Ovary (tissue), 3 donors: ENCODE measurements around the gene ATP6V1B1.

ENCODE experiments used
- CTCF ChIP-seq, 3 donors: fragments of 450-650 bp in 2 of 3; fragments of 200-600 bp in 1 of 3; IDR thresholded peaks; one replicate each; pipeline versions ENCODE4 v1.5.1 to v1.8.0; 2016 to 2022; ENCODE audit warnings: antibody characterized with exemption in 3 of 3, mild to moderate bottlenecking in 1 of 3
- POLR2A ChIP-seq: fragments of 450-650 bp; IDR thresholded peaks from one replicate; pipeline ENCODE4 v1.6.1; 2017; ENCODE audit warnings: antibody characterized with exemption, mild to moderate bottlenecking, moderate library complexity
- donor health status: DM: no; HTN: no; CAD: no.

- no peak for TF ChIP-seq CTCF (IDR thresholded peaks at IDR 0.05)
- TF ChIP-seq POLR2A: no peak
These were observed 4.3 kb downstream of the ATP6V1B1 start for GRCh38 chr2:70939839-70940580.
